Right atrium auricular region (tissue), 2 donors: Measurements from ENCODE around the gene PTGDR2. TPM values are rescaled to one million over a fixed set of nuclear protein-coding genes. Genes with fewer than 3 reads are reported as not detected.

Experiments used
- DNase-seq: peaks from one replicate; pipeline ENCODE4 v3.0.0-alpha.2; 2019; ENCODE audit warnings: low spot score
- H3K27ac ChIP-seq, 2 donors: fragments of 200-600 bp; sonication (generic); 1 replicate in 1 of 2; 2 replicates in 1 of 2; pipeline ENCODE4 v1.5.1; 2016 to 2019
- H3K27me3 ChIP-seq, 2 donors: fragments of 200-600 bp; sonication (generic); one replicate each; pipeline versions ENCODE4 v1.5.1 to v1.6.0; 2017 to 2019
- H3K36me3 ChIP-seq: fragments of 200-600 bp; sonication (generic); one replicate; pipeline ENCODE4 v1.5.1; 2016
- H3K4me1 ChIP-seq, 2 donors: fragments of 200-600 bp; sonication (generic); one replicate each; pipeline versions ENCODE4 v1.5.1 to v1.6.0; 2017 to 2019
- H3K4me3 ChIP-seq, 2 donors: fragments of 200-600 bp; sonication (generic); 1 replicate in 1 of 2; 2 replicates in 1 of 2; pipeline ENCODE4 v1.5.1; 2017 to 2019; ENCODE audit warnings: mild to moderate bottlenecking in 1 of 2, moderate library complexity in 1 of 2
- H3K9me3 ChIP-seq, 2 donors: fragments of 200-600 bp; sonication (generic); one replicate each; pipeline ENCODE4 v1.5.1; 2019
- total RNA-seq, 2 donors: library from RNA; depleted of rRNA; stranded (reverse); fragments of >200 nt; gene quantifications; one replicate each; pipeline ENCODE4 v1.1.0, GENCODE V29; 2016
- TF ChIP-seq, protein P1 (sequence below), 2 donors: fragments of 200-600 bp; sonication (generic); IDR thresholded peaks; one replicate each; pipeline ENCODE4 v1.5.1; 2019; ENCODE audit warnings: antibody characterized with exemption in 2 of 2

The PTGDR2 gene
- total RNA-seq, 2 donors from 2014 or later = 1.3 TPM; not detected in 1

DNA sequence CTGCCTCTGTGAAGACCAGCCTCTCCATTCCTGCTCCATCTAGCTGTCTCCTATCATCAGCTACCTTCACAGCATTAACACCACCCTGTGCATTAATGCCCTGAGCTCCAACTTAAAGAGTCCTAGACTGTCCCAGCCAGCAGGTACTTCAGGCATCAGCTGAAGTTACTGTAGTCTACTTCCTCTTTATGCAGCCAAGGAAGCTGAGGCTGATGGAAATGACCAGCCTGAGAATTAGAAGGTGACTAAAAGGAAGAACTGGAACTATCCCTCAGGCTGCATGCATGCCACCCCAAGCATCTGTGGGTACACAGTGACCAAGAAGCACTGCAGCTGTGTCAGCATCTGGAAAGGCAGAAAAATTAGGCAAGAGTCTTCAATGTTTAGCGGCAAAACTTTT, 42.4 kb downstream of the PTGDR2 start:
- Histone ChIP-seq H3K27me3 (no peaks in the 10 kb centered on the region), H3K4me3 (no peak overlapping the region), H3K36me3 (no peaks in the 10 kb centered on the region), H3K27ac (no peak overlapping the region), H3K9me3 (peaks cover 0 to 13% of the 10 kb centered on the region in 2 donors), H3K4me1 (no peaks in the 10 kb centered on the region)
- TF ChIP-seq, protein P1, sequence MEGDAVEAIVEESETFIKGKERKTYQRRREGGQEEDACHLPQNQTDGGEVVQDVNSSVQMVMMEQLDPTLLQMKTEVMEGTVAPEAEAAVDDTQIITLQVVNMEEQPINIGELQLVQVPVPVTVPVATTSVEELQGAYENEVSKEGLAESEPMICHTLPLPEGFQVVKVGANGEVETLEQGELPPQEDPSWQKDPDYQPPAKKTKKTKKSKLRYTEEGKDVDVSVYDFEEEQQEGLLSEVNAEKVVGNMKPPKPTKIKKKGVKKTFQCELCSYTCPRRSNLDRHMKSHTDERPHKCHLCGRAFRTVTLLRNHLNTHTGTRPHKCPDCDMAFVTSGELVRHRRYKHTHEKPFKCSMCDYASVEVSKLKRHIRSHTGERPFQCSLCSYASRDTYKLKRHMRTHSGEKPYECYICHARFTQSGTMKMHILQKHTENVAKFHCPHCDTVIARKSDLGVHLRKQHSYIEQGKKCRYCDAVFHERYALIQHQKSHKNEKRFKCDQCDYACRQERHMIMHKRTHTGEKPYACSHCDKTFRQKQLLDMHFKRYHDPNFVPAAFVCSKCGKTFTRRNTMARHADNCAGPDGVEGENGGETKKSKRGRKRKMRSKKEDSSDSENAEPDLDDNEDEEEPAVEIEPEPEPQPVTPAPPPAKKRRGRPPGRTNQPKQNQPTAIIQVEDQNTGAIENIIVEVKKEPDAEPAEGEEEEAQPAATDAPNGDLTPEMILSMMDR (IDR thresholded peaks at IDR 0.05) = no peak
- DNase-seq = no peak

DNA sequence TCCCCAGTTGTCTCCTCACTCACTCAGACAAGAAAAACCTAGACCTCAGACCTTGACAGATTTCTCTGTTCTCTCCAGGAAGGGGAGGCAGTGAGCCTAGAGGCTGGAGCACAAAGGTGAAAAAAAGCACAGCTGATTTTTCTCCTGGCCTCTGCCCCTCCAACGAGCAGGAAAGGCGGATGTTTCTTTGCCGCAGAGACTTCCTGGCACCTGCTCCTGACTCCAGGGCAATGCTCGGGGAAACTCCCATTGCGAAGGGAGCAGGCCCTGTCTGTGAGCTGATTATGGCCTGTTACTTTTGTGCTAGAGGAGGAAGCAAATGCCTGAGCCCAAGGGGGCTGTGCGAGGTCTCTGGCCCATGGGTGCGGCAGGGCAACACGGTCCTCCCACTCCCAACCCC, 45.2 kb downstream of the PTGDR2 start:
- H3K36me3 ChIP-seq = no peaks in the 10 kb centered on the region
- DNase-seq = no peak
- H3K27me3 ChIP-seq = no peaks in the 10 kb centered on the region
- H3K9me3 ChIP-seq = no peaks in the 10 kb centered on the region
- TF ChIP-seq, protein P1 (IDR thresholded peaks at IDR 0.05) = no peak
- no peak overlapping the region for H3K4me3 ChIP-seq
- H3K4me1 ChIP-seq = no peaks in the 10 kb centered on the region
- H3K27ac ChIP-seq = no peak overlapping the region

DNA sequence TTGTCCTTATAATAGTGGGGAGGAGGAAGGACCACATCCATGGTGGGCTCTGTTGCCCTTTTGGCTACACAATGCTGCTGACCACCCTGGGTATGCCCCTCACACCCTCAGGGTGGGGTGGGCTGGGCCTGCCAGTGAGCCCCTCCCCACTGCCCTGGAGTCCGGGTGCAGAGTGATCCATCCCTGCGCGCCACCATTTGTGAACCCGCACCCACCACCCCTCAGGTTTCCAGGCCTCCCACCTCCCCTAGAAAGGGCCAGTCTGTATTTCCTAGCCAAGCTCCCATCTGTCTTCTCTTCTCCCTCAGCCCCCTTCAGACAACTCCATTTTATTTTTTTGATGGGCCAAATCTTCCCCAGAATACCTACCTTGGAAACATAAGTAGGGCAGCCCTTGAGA, 45.6 kb downstream of the PTGDR2 start:
- H3K9me3 ChIP-seq = no peaks in the 10 kb centered on the region
- H3K36me3 ChIP-seq = no peaks in the 10 kb centered on the region
- H3K27ac ChIP-seq = no peak overlapping the region
- H3K27me3 ChIP-seq = no peaks in the 10 kb centered on the region
- H3K4me3 ChIP-seq = no peak overlapping the region
- DNase-seq = no peak
- no peaks in the 10 kb centered on the region for H3K4me1 ChIP-seq
- TF ChIP-seq, protein P1 (IDR thresholded peaks at IDR 0.05) = no peak

DNA sequence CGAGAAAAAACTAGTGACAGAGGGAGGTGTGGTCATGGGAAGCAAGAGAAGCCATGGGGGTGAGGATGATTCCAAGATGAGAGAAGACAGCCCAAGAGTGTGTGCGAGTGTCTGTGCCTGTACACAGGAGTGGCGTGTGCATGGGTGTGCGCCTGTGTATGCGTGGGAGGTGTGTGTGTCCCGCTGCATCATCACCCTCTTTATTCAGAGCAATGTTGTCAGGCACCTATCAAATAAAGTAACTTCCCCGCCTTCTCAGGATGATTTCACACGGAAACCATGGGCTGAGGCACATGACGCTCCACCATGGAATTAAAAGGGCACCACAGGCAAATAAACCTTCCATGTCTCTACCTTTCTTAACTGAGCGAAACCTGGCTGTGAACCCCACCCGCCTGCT, 46.1 kb downstream of the PTGDR2 start:
- Histone ChIP-seq H3K4me3 (no peak overlapping the region), H3K9me3 (no peaks in the 10 kb centered on the region), H3K4me1 (no peaks in the 10 kb centered on the region), H3K27ac (no peak overlapping the region), H3K27me3 (no peaks in the 10 kb centered on the region), H3K36me3 (no peaks in the 10 kb centered on the region)
- DNase-seq = no peak
- TF ChIP-seq, protein P1 (IDR thresholded peaks at IDR 0.05) = no peak

DNA sequence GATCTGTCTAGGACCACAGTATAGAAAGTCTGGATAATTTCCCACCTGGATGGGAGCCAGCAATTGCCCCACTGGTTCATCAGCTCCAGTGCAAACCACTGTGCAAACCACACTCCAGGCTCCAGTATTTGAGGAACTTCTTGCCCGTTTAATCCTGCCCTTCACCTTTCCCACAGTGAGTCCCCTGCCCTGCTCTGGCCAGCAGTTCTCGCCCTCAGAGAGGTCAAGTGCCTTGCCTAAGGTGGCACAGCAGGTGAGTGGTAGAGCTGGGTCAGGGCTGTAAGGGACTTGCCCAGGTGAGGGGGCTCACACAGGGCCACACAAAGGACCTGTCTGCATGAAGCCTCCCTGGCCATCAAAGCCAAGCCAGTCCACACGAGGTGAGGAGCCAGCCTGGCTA, 46.5 kb downstream of the PTGDR2 start:
- no peaks in the 10 kb centered on the region for H3K27me3 ChIP-seq
- H3K4me3 ChIP-seq = no peak overlapping the region
- no peaks in the 10 kb centered on the region for H3K36me3 ChIP-seq
- no peak overlapping the region for H3K27ac ChIP-seq
- no peaks in the 10 kb centered on the region for H3K4me1 ChIP-seq
- H3K9me3 ChIP-seq = no peaks in the 10 kb centered on the region
- TF ChIP-seq, protein P1 (IDR thresholded peaks at IDR 0.05) = no peak
- DNase-seq = no peak

DNA sequence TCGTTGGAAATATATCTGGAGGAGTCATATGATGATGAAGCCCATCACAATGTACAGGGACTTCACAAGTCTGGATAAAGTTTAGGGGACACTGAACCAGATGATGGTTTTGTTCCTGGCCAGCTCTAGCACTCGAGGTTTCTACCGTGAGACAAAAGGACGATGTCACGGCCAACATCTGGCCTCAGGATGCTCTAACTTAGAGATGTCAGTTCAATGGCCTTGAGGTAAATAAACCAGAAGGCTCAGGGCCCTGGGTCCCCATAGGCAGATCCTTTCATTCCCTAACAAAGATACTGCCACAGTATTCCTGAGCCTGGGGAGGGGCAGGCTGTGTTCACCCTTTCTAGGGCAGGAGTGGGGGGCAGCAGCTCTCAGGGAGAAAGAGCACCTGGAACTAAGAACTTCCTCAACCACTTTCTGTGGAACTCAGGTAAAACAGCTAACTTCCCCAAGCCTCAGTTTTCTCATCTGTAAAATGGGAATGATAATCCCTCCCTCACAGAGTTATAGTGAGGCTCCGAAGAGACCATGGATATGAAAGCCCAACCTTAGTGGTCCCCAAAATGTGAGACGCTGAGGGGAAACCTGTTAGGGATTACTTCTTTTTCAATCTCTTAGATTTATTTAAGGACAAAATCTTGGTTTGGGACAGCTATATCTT, 52.3 kb downstream of the PTGDR2 start:
- H3K9me3 ChIP-seq = no peaks in the 10 kb centered on the region
- no peak overlapping the region for H3K4me3 ChIP-seq
- no peak overlapping the region for H3K27ac ChIP-seq
- no peaks in the 10 kb centered on the region for H3K36me3 ChIP-seq
- DNase-seq = no peak
- no peaks in the 10 kb centered on the region for H3K4me1 ChIP-seq
- TF ChIP-seq, protein P1 (IDR thresholded peaks at IDR 0.05) = no peak
- H3K27me3 ChIP-seq = no peaks in the 10 kb centered on the region
